Glutamatergic neuron (in vitro differentiated cells): Measurements from ENCODE around the gene CSPG5. TPM values are rescaled to one million over a fixed set of nuclear protein-coding genes. Genes with fewer than 3 reads are reported as not detected.
A peak's percentile ranks its signal among the peaks of the same experiment; 100 is the strongest.

ENCODE experiments used
- DNase-seq: peaks from one replicate; pipeline ENCODE4 v3.0.0; 2022
- H3K27ac Mint-ChIP-seq: one replicate; pipeline ENCODE4 v1.8.0; 2020; ENCODE audit warnings: mild to moderate bottlenecking, mixed read lengths, inconsistent platforms; ENCODE audit not compliant: unreplicated experiment
- H3K27me3 Mint-ChIP-seq: one replicate; pipeline ENCODE4 v1.8.0; 2020; ENCODE audit warnings: mild to moderate bottlenecking, moderate library complexity, mixed read lengths, inconsistent platforms; ENCODE audit not compliant: unreplicated experiment
- H3K36me3 Mint-ChIP-seq: one replicate; pipeline ENCODE4 v1.8.0; 2020; ENCODE audit warnings: mild to moderate bottlenecking, mixed read lengths, inconsistent platforms; ENCODE audit not compliant: unreplicated experiment
- H3K4me1 Mint-ChIP-seq: one replicate; pipeline ENCODE4 v1.8.0; 2020; ENCODE audit warnings: mild to moderate bottlenecking, low read depth, mixed read lengths, inconsistent platforms; ENCODE audit not compliant: unreplicated experiment
- H3K4me3 Mint-ChIP-seq: one replicate; pipeline ENCODE4 v1.8.0; 2020; ENCODE audit warnings: mild to moderate bottlenecking, mixed read lengths, inconsistent platforms; ENCODE audit not compliant: unreplicated experiment
- H3K9me3 Mint-ChIP-seq: one replicate; pipeline ENCODE4 v1.8.0; 2020; ENCODE audit warnings: mild to moderate bottlenecking, moderate library complexity, mixed read lengths, inconsistent platforms; ENCODE audit not compliant: unreplicated experiment
- total RNA-seq: library from RNA; stranded (reverse); fragmentation: NEBNext Ultra II Directional; extraction: Animal tissue kit (Norgen Biotek cat#: 25700); gene quantifications from one replicate; pipeline ENCODE4 v1.2.1, GENCODE V29; 2021; ENCODE audit not compliant: unreplicated experiment
- TF ChIP-seq, protein P1 (sequence below): fragments of 200-600 bp; sonication (generic); IDR thresholded peaks from one replicate; pipeline ENCODE4 v1.5.0; 2021; ENCODE audit not compliant: partially characterized antibody, unreplicated experiment

The CSPG5 gene
- total RNA-seq, 1 donor from 2014 or later: 0.76 TPM

- H3K27ac Mint-ChIP-seq: no peak overlapping the region
- DNase-seq: no peak
- peaks cover 20% of the 10 kb centered on the region for H3K36me3 Mint-ChIP-seq
- no peak overlapping the region for H3K4me3 Mint-ChIP-seq
- peaks cover 12% of the 10 kb centered on the region for H3K9me3 Mint-ChIP-seq
- TF ChIP-seq, protein P1, sequence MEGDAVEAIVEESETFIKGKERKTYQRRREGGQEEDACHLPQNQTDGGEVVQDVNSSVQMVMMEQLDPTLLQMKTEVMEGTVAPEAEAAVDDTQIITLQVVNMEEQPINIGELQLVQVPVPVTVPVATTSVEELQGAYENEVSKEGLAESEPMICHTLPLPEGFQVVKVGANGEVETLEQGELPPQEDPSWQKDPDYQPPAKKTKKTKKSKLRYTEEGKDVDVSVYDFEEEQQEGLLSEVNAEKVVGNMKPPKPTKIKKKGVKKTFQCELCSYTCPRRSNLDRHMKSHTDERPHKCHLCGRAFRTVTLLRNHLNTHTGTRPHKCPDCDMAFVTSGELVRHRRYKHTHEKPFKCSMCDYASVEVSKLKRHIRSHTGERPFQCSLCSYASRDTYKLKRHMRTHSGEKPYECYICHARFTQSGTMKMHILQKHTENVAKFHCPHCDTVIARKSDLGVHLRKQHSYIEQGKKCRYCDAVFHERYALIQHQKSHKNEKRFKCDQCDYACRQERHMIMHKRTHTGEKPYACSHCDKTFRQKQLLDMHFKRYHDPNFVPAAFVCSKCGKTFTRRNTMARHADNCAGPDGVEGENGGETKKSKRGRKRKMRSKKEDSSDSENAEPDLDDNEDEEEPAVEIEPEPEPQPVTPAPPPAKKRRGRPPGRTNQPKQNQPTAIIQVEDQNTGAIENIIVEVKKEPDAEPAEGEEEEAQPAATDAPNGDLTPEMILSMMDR: no peak
- peaks cover 21% of the 10 kb centered on the region for H3K27me3 Mint-ChIP-seq
- no peaks in the 10 kb centered on the region for H3K4me1 Mint-ChIP-seq
These were observed 2.8 kb upstream of the CSPG5 start for GRCh38 chr3:47581422-47581821.

DNA sequence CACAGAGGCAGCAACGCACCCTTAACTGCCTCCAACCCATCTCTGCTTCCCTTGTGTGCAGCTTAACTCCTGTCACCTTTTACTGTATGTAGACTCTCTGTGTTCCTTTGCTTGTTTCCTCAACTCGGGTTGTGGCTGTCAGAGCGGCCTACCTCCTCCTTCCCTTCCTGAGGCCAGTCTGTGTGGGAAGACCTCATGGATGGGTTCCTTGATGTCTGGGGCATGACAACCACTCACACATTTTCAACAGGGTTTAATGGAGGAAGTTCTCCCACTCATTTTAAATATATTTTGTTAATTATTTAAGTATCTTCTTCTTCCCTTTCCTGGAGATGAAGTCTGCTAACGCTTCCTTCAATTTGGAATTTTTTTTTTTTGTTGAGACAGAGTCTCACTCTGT is 1.8 kb upstream of the CSPG5 start:
- peak overlapping the region; percentile 31 for H3K4me3 Mint-ChIP-seq
- H3K27me3 Mint-ChIP-seq: peaks cover 21% of the 10 kb centered on the region
- H3K36me3 Mint-ChIP-seq: peaks cover 13% of the 10 kb centered on the region
- TF ChIP-seq, protein P1: no peak
- peaks cover 11% of the 10 kb centered on the region for H3K9me3 Mint-ChIP-seq
- no peaks in the 10 kb centered on the region for H3K4me1 Mint-ChIP-seq
- H3K27ac Mint-ChIP-seq: no peak overlapping the region
- no peak for DNase-seq

- Mint-ChIP-seq H3K4me1 (no peaks in the 10 kb centered on the region), H3K36me3 (peaks cover 9% of the 10 kb centered on the region), H3K27me3 (peaks cover 21% of the 10 kb centered on the region), H3K4me3 (peak overlapping the region; percentile 43), H3K27ac (no peak overlapping the region), H3K9me3 (peaks cover 10% of the 10 kb centered on the region)
- no peak for DNase-seq
- TF ChIP-seq, protein P1: no peak
These were observed 1.2 kb upstream of the CSPG5 start for GRCh38 chr3:47579875-47580274.

DNA sequence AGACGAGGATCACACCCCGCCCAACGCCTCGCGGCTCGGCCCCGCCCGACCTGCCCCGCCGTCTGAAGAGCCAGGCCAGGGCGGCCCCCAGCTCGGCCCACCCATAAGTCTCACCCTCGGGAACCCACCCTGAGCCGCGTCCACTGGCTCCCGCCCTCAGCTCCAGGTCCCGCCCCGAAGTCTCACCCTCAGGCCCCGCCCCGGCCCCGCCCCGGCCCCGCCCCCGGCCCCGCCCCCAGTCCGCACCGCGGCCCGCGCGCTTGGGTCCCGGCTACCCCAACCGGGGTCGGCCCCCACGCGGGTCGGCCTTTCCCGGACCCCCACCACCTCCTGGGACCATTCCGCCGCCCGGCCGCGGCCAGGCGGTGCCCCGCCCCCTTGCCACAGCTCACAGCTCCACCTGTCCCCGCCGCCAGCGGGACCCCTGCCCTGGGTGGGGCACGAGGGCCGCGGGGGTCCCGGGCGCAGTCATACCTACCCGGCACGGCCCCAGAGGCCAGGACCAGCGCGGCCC is 489 bp downstream of the CSPG5 start:
- no peak overlapping the region for H3K4me3 Mint-ChIP-seq
- peaks cover 9% of the 10 kb centered on the region for H3K36me3 Mint-ChIP-seq
- H3K27me3 Mint-ChIP-seq: peaks cover 22% of the 10 kb centered on the region
- H3K4me1 Mint-ChIP-seq: peaks cover 6% of the 10 kb centered on the region
- H3K9me3 Mint-ChIP-seq: peaks cover 14% of the 10 kb centered on the region
- TF ChIP-seq, protein P1: no peak
- peak; percentile 49 for DNase-seq
- no peak overlapping the region for H3K27ac Mint-ChIP-seq

DNA sequence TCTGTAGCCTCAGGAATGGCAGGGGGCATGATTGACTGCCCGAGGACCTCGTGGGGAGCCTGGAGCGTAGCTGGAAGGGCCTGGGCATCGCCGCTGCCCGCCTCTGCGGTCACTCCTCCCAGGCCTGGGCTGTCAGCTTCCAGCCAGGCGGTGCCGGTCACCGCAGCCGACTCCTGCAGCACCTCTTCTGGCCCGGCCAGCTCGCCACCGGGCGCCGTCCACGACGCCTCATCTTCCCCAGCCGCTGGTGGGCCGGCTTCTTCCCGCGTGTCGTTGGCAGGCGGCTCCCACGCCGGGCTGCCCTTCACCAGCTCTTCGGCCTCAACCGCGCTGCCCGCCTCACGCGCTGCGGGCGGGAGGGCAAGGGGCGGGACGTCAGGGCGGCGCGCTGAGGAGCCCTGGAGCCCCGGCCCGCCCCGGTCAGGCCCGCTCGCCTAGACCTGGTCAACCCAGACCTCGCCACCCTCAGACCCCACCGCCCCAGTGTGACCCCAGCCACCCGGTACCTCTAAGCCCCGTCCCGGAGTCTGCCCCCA is 1.0 kb downstream of the CSPG5 start:
- peak; percentile 28 for DNase-seq
- TF ChIP-seq, protein P1: no peak
- Mint-ChIP-seq H3K27ac (no peak overlapping the region), H3K9me3 (peaks cover 14% of the 10 kb centered on the region), H3K27me3 (peaks cover 22% of the 10 kb centered on the region), H3K4me1 (peaks cover 11% of the 10 kb centered on the region), H3K36me3 (peaks cover 9% of the 10 kb centered on the region), H3K4me3 (no peak overlapping the region)
